GM23338 (cell line): ENCODE data around the gene CEACAM16. TPM values are rescaled to one million over a fixed set of nuclear protein-coding genes. Genes with fewer than 3 reads are reported as not detected.

Source experiments
- NANOG ChIP-seq: IDR thresholded peaks from 2 replicates; pipeline ENCODE4 v1.6.1; 2016; ENCODE audit warnings: antibody characterized with exemption, borderline replicate concordance
- REST ChIP-seq: IDR thresholded peaks from one replicate; pipeline ENCODE4 v1.6.1; 2018; ENCODE audit warnings: antibody characterized with exemption; ENCODE audit not compliant: unreplicated experiment
- ZNF114 ChIP-seq: fragments of 250-450 bp; sonication (Bioruptor Pico); IDR thresholded peaks from 2 replicates; pipeline ENCODE4 v1.5.0; 2020; ENCODE audit warnings: mild to moderate bottlenecking, moderate library complexity
- polyA plus RNA-seq: library from polyadenylated mRNA; unstranded; fragments of >200 nt; fragmentation: Nextera tagmentation; extraction: Ambion mirVana; gene quantifications from 2 replicates; pipeline ENCODE4 v1.2.1, GENCODE V29; 2016
- total RNA-seq: library from RNA; depleted of rRNA; stranded (reverse); fragments of >200 nt; shearing (Covaris generic); gene quantifications from 2 replicates; pipeline ENCODE4 v1.2.3, GENCODE V29; 2014
- TF ChIP-seq, protein P1 (sequence below): fragments of 250-450 bp; sonication (Bioruptor Pico); IDR thresholded peaks from 2 replicates; pipeline ENCODE4 v1.5.0; 2020; ENCODE audit warnings: mild to moderate bottlenecking, moderate library complexity
- TF ChIP-seq, protein P2 (sequence below): IDR thresholded peaks from 2 replicates; pipeline ENCODE4 v1.6.1; 2016; ENCODE audit warnings: antibody characterized with exemption

CEACAM16 gene
- total and polyA plus RNA-seq, 2 experiments from 2014 or later, result not detected

DNA sequence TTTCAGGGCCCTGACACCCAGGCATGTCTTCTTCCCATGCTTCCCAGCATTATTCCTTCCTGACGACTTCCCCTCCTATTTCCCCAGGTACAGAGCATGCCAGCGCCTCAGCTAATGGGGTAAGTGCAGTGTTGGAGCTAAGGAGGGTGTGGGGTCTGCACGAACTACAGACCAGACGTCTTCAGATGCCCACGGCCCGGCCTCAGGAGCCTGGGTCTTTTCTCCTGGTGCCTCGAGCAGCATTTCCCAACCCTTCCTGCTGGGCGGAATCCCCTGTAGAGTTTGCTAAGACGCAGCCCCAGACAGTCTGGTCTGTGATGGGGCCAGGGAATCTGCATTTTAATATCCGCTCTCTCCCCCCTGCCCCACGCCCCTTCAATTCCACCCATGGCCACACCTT, 37.7 kb upstream of the CEACAM16 start (continued):
- TF ChIP-seq, protein P1, sequence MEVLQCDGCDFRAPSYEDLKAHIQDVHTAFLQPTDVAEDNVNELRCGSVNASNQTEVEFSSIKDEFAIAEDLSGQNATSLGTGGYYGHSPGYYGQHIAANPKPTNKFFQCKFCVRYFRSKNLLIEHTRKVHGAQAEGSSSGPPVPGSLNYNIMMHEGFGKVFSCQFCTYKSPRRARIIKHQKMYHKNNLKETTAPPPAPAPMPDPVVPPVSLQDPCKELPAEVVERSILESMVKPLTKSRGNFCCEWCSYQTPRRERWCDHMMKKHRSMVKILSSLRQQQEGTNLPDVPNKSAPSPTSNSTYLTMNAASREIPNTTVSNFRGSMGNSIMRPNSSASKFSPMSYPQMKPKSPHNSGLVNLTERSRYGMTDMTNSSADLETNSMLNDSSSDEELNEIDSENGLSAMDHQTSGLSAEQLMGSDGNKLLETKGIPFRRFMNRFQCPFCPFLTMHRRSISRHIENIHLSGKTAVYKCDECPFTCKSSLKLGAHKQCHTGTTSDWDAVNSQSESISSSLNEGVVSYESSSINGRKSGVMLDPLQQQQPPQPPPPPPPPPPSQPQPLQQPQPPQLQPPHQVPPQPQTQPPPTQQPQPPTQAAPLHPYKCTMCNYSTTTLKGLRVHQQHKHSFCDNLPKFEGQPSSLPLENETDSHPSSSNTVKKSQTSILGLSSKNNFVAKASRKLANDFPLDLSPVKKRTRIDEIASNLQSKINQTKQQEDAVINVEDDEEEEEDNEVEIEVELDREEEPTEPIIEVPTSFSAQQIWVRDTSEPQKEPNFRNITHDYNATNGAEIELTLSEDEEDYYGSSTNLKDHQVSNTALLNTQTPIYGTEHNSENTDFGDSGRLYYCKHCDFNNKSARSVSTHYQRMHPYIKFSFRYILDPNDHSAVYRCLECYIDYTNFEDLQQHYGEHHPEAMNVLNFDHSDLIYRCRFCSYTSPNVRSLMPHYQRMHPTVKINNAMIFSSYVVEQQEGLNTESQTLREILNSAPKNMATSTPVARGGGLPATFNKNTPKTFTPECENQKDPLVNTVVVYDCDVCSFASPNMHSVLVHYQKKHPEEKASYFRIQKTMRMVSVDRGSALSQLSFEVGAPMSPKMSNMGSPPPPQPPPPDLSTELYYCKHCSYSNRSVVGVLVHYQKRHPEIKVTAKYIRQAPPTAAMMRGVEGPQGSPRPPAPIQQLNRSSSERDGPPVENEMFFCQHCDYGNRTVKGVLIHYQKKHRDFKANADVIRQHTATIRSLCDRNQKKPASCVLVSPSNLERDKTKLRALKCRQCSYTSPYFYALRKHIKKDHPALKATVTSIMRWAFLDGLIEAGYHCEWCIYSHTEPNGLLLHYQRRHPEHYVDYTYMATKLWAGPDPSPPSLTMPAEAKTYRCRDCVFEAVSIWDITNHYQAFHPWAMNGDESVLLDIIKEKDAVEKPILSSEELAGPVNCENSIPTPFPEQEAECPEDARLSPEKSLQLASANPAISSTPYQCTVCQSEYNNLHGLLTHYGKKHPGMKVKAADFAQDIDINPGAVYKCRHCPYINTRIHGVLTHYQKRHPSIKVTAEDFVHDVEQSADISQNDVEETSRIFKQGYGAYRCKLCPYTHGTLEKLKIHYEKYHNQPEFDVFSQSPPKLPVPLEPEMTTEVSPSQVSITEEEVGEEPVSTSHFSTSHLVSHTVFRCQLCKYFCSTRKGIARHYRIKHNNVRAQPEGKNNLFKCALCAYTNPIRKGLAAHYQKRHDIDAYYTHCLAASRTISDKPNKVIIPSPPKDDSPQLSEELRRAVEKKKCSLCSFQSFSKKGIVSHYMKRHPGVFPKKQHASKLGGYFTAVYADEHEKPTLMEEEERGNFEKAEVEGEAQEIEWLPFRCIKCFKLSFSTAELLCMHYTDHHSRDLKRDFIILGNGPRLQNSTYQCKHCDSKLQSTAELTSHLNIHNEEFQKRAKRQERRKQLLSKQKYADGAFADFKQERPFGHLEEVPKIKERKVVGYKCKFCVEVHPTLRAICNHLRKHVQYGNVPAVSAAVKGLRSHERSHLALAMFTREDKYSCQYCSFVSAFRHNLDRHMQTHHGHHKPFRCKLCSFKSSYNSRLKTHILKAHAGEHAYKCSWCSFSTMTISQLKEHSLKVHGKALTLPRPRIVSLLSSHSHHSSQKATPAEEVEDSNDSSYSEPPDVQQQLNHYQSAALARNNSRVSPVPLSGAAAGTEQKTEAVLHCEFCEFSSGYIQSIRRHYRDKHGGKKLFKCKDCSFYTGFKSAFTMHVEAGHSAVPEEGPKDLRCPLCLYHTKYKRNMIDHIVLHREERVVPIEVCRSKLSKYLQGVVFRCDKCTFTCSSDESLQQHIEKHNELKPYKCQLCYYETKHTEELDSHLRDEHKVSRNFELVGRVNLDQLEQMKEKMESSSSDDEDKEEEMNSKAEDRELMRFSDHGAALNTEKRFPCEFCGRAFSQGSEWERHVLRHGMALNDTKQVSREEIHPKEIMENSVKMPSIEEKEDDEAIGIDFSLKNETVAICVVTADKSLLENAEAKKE (CRISPR knock-in tag), result no peak
- TF ChIP-seq REST (no peak), NANOG (no peak), ZNF114 (CRISPR knock-in tag) (no peak)
- TF ChIP-seq, protein P2, sequence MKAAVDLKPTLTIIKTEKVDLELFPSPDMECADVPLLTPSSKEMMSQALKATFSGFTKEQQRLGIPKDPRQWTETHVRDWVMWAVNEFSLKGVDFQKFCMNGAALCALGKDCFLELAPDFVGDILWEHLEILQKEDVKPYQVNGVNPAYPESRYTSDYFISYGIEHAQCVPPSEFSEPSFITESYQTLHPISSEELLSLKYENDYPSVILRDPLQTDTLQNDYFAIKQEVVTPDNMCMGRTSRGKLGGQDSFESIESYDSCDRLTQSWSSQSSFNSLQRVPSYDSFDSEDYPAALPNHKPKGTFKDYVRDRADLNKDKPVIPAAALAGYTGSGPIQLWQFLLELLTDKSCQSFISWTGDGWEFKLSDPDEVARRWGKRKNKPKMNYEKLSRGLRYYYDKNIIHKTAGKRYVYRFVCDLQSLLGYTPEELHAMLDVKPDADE, result no peak
